SK-N-SH (cell line): ENCODE measurements around the gene CDH13. TPM values are rescaled to one million over a fixed set of nuclear protein-coding genes. Genes with fewer than 3 reads are reported as not detected.

Experiments
- CTCF ChIA-PET: fragments of 300-600, 350-600 bp; formaldehyde crosslinking; extraction: SDS; loops from one replicate; lab custom pipeline; 2021; lab: Yijun Ruan, JAX
- POLR2A ChIA-PET: fragments of 350-600 bp; sonication (Branson Sonifier 250); formaldehyde crosslinking; extraction: SDS; loops from one replicate; lab custom pipeline; 2020; ENCODE audit warnings: antibody characterized with exemption, inconsistent platforms; lab: Yijun Ruan, JAX
- DNase-seq: peaks from one replicate; pipeline ENCODE4 v3.0.0; 2012
- H2AFZ ChIP-seq: fragments of 200-600 bp; sonication (generic); 2 replicates; pipeline ENCODE4 v1.8.1; 2016; ENCODE audit warnings: antibody characterized with exemption, mild to moderate bottlenecking, low read depth
- H3F3A ChIP-seq: fragments of 200-600 bp; sonication (generic); replicated peaks from 2 replicates; pipeline ENCODE3; 2016; ENCODE audit warnings: antibody characterized with exemption, mild to moderate bottlenecking; ENCODE audit not compliant: insufficient read depth
- H3K27ac ChIP-seq, 2 experiments: fragments of 200-500 bp in 1 of 2; fragments of 200-600 bp in 1 of 2; sonication (Bioruptor generic) in 1 of 2; sonication (generic), shearing (Covaris generic) in 1 of 2; 2 replicates each; pipeline versions ENCODE4 v1.5.1 to v1.6.1; 2014 to 2016; ENCODE audit warnings: low read depth in 2 of 2, inconsistent platforms in 1 of 2, low read length in 1 of 2, mild to moderate bottlenecking in 1 of 2, mixed read lengths in 1 of 2
- H3K27me3 ChIP-seq: fragments of 200-600 bp; sonication (generic), shearing (Covaris generic); 2 replicates; pipeline ENCODE4 v1.6.1; 2016; ENCODE audit warnings: mixed run types; ENCODE audit not compliant: insufficient read depth
- H3K36me3 ChIP-seq, 2 experiments: fragments of 200-500 bp in 1 of 2; fragments of 200-600 bp in 1 of 2; sonication (Bioruptor generic) in 1 of 2; sonication (generic) in 1 of 2; replicated peaks in 1 of 2; 2 replicates each; pipeline versions ENCODE3 to v1.5.1; 2014 to 2016; ENCODE audit warnings: low read length in 1 of 2, mild to moderate bottlenecking in 1 of 2; ENCODE audit not compliant: insufficient read depth in 2 of 2, control insufficient read depth in 1 of 2
- H3K4me1 ChIP-seq, 2 experiments: fragments of 200-500 bp in 1 of 2; fragments of 200-600 bp in 1 of 2; sonication (Bioruptor generic) in 1 of 2; sonication (generic), shearing (Covaris generic) in 1 of 2; 2 replicates each; pipeline versions ENCODE4 v1.5.1 to v1.6.1; 2014 to 2016; ENCODE audit warnings: low read depth in 1 of 2, low read length in 1 of 2, mixed run types in 1 of 2; ENCODE audit not compliant: insufficient read depth in 2 of 2, control insufficient read depth in 1 of 2
- H3K4me2 ChIP-seq: fragments of 200-600 bp; sonication (generic), shearing (Covaris generic); 2 replicates; pipeline ENCODE4 v1.6.1; 2017; ENCODE audit warnings: mixed run types
- H3K4me3 ChIP-seq, 2 experiments: fragments of 200-500 bp in 1 of 2; fragments of 200-600 bp in 1 of 2; sonication (Bioruptor generic) in 1 of 2; sonication (generic), shearing (Covaris generic) in 1 of 2; 2 replicates each; pipeline versions ENCODE4 v1.5.1 to v1.8.1; 2014 to 2016; ENCODE audit warnings: low read depth in 2 of 2, inconsistent platforms in 1 of 2, low read length in 1 of 2, mild to moderate bottlenecking in 1 of 2, mixed read lengths in 1 of 2, moderate library complexity in 1 of 2
- H3K79me2 ChIP-seq: fragments of 200-600 bp; sonication (generic); 2 replicates; pipeline ENCODE4 v1.8.1; 2017; ENCODE audit warnings: mild to moderate bottlenecking; ENCODE audit not compliant: insufficient read depth
- H3K9ac ChIP-seq: fragments of 200-600 bp; sonication (generic); 2 replicates; pipeline ENCODE4 v1.6.1; 2017; ENCODE audit warnings: mixed run types
- H3K9me2 ChIP-seq: fragments of 200-600 bp; sonication (generic); 2 replicates; pipeline ENCODE4 v1.6.1; 2017; ENCODE audit warnings: mixed run types
- H3K9me3 ChIP-seq: fragments of 200-600 bp; sonication (generic); 2 replicates; pipeline ENCODE4 v1.6.1; 2017; ENCODE audit warnings: mixed run types, mild to moderate bottlenecking, moderate library complexity
- H4K20me1 ChIP-seq: fragments of 200-600 bp; sonication (generic); 2 replicates; pipeline ENCODE4 v1.6.1; 2017; ENCODE audit warnings: mild to moderate bottlenecking, mixed run types; ENCODE audit not compliant: insufficient read depth
- EZH2phosphoT487 ChIP-seq: fragments of 200-600 bp; sonication (generic); IDR thresholded peaks from 2 replicates; pipeline ENCODE4 v1.6.1; 2017; ENCODE audit warnings: low read depth, mixed run types, mild to moderate bottlenecking, antibody characterized with exemption, moderate library complexity, borderline replicate concordance
- FOXJ3 ChIP-seq: sonication (generic); formaldehyde crosslinking; IDR thresholded peaks from 2 replicates; pipeline ENCODE4 v1.5.1; 2020; ENCODE audit warnings: mild to moderate bottlenecking, missing genetic modification reagents
- FOXM1 ChIP-seq: IDR thresholded peaks from 2 replicates; pipeline ENCODE4 v1.4.0; 2012; ENCODE audit warnings: low read depth, mild to moderate bottlenecking
- GABPA ChIP-seq: IDR thresholded peaks from 2 replicates; pipeline ENCODE4 v1.4.0; 2012; ENCODE audit warnings: low read depth, mild to moderate bottlenecking
- IRF3 ChIP-seq: fragments of 150-350 bp; IDR thresholded peaks from 2 replicates; pipeline ENCODE4 v1.6.1; 2016; ENCODE audit warnings: mild to moderate bottlenecking, low read depth, low read length
- JUND ChIP-seq: IDR thresholded peaks from 2 replicates; pipeline ENCODE4 v1.4.0; 2012
- MEF2A ChIP-seq: IDR thresholded peaks from 2 replicates; pipeline ENCODE4 v1.4.0; 2012; ENCODE audit warnings: low read depth, borderline replicate concordance
- MXI1 ChIP-seq: IDR thresholded peaks from 2 replicates; pipeline ENCODE4 v1.6.1; 2012; ENCODE audit warnings: mild to moderate bottlenecking, low read depth, low read length, improper control_type of control experiment
- NFIC ChIP-seq: IDR thresholded peaks from 2 replicates; pipeline ENCODE4 v1.4.0; 2012; ENCODE audit warnings: borderline replicate concordance
- PBX3 ChIP-seq: IDR thresholded peaks from 2 replicates; pipeline ENCODE4; 2012
- POLR2AphosphoS5 ChIP-seq: IDR thresholded peaks from 2 replicates; pipeline ENCODE4 v1.6.1; 2012; ENCODE audit warnings: low read depth, low read length
- RAD21 ChIP-seq: IDR thresholded peaks from 2 replicates; pipeline ENCODE4 v1.6.1; 2012; ENCODE audit warnings: mild to moderate bottlenecking, low read length
- SIN3A ChIP-seq: IDR thresholded peaks from 2 replicates; pipeline ENCODE4 v1.6.1; 2012; ENCODE audit warnings: low read depth, mild to moderate bottlenecking, low read length, moderate library complexity, borderline replicate concordance
- SMC3 ChIP-seq: IDR thresholded peaks from 2 replicates; pipeline ENCODE4 v1.6.1; 2012; ENCODE audit warnings: low read depth, low read length, improper control_type of control experiment
- TCF12 ChIP-seq: IDR thresholded peaks from 2 replicates; pipeline ENCODE4 v1.4.0; 2012
- TEAD4 ChIP-seq: IDR thresholded peaks from 2 replicates; pipeline ENCODE4 v1.4.0; 2012; ENCODE audit warnings: mild to moderate bottlenecking, borderline replicate concordance; ENCODE audit not compliant: insufficient read depth
- YY1 ChIP-seq: IDR thresholded peaks from 2 replicates; pipeline ENCODE4 v1.4.0; 2012; ENCODE audit warnings: low read depth, mild to moderate bottlenecking
- WGBS: methylation state at CpG from one replicate; pipeline ENCODE4 v1.1.6; 2017; ENCODE audit warnings: low lambda C conversion rate; 5-methylcytosine and 5-hydroxymethylcytosine counted together
- polyA plus RNA-seq, 3 experiments: library from polyadenylated mRNA; depleted of rRNA; stranded (reverse); fragments of >200 nt; gene quantifications; 2 replicates each; pipeline ENCODE4 v1.2.3, GENCODE V29; 2012
- TF ChIP-seq, protein P1 (sequence below): IDR thresholded peaks from 2 replicates; pipeline ENCODE4 v1.4.0; 2012; ENCODE audit warnings: low read depth, borderline replicate concordance
- TF ChIP-seq, protein P2 (sequence below): IDR thresholded peaks from 2 replicates; pipeline ENCODE4 v1.4.0; 2012; ENCODE audit warnings: low read depth, borderline replicate concordance
- TF ChIP-seq, protein P3 (sequence below): IDR thresholded peaks from 2 replicates; pipeline ENCODE4 v1.6.1; 2012; ENCODE audit warnings: mild to moderate bottlenecking, low read depth, low read length, moderate library complexity

The CDH13 gene
- polyA plus RNA-seq, 1 of the 3 experiments (the other 2 are of a cell fraction) = 93.0 TPM

DNA sequence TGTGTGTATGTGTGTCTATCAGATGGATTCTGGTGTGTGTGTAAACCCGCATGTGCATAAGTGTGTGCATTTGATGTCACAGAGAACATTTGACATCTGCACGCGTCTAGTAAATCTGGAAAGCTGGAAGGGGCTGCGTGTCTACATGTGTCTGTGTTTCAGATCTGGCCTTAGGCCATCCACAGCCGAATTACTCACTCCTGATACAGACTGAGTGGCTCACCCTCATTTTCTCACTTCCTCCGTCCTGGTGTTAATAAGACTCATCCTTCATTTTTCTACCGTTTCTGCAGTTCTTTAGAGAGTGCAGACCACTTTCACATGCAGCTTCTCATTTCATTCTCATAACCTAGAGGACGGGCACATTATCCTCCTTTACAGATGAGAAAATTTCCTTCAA lies 491.6 kb downstream of the CDH13 start:
- no peak overlapping the region for H2AFZ ChIP-seq
- no peak overlapping the region for H3K4me2 ChIP-seq
- H4K20me1 ChIP-seq = no peaks in the 10 kb centered on the region
- peaks cover 3% of the 10 kb centered on the region for H3F3A ChIP-seq
- TF ChIP-seq FOXJ3 (CRISPR knock-in tag) (no peak), FOXM1 (no peak), JUND (no peak), GABPA (no peak), PBX3 (no peak), EZH2phosphoT487 (no peak), SMC3 (no peak), TCF12 (no peak), YY1 (no peak), MEF2A (no peak), TEAD4 (no peak), MXI1 (no peak), SIN3A (no peak), NFIC (no peak), RAD21 (no peak), IRF3 (no peak), POLR2AphosphoS5 (no peak)
- TF ChIP-seq, protein P1, sequence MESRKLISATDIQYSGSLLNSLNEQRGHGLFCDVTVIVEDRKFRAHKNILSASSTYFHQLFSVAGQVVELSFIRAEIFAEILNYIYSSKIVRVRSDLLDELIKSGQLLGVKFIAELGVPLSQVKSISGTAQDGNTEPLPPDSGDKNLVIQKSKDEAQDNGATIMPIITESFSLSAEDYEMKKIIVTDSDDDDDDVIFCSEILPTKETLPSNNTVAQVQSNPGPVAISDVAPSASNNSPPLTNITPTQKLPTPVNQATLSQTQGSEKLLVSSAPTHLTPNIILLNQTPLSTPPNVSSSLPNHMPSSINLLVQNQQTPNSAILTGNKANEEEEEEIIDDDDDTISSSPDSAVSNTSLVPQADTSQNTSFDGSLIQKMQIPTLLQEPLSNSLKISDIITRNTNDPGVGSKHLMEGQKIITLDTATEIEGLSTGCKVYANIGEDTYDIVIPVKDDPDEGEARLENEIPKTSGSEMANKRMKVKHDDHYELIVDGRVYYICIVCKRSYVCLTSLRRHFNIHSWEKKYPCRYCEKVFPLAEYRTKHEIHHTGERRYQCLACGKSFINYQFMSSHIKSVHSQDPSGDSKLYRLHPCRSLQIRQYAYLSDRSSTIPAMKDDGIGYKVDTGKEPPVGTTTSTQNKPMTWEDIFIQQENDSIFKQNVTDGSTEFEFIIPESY = no peak
- TF ChIP-seq, protein P2, sequence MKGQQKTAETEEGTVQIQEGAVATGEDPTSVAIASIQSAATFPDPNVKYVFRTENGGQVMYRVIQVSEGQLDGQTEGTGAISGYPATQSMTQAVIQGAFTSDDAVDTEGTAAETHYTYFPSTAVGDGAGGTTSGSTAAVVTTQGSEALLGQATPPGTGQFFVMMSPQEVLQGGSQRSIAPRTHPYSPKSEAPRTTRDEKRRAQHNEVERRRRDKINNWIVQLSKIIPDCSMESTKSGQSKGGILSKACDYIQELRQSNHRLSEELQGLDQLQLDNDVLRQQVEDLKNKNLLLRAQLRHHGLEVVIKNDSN = no peak
- TF ChIP-seq, protein P3, sequence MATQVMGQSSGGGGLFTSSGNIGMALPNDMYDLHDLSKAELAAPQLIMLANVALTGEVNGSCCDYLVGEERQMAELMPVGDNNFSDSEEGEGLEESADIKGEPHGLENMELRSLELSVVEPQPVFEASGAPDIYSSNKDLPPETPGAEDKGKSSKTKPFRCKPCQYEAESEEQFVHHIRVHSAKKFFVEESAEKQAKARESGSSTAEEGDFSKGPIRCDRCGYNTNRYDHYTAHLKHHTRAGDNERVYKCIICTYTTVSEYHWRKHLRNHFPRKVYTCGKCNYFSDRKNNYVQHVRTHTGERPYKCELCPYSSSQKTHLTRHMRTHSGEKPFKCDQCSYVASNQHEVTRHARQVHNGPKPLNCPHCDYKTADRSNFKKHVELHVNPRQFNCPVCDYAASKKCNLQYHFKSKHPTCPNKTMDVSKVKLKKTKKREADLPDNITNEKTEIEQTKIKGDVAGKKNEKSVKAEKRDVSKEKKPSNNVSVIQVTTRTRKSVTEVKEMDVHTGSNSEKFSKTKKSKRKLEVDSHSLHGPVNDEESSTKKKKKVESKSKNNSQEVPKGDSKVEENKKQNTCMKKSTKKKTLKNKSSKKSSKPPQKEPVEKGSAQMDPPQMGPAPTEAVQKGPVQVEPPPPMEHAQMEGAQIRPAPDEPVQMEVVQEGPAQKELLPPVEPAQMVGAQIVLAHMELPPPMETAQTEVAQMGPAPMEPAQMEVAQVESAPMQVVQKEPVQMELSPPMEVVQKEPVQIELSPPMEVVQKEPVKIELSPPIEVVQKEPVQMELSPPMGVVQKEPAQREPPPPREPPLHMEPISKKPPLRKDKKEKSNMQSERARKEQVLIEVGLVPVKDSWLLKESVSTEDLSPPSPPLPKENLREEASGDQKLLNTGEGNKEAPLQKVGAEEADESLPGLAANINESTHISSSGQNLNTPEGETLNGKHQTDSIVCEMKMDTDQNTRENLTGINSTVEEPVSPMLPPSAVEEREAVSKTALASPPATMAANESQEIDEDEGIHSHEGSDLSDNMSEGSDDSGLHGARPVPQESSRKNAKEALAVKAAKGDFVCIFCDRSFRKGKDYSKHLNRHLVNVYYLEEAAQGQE = no peak
- ChIA-PET POLR2A (no interaction called here), CTCF (no interaction called here)
- H3K36me3 ChIP-seq = no peaks in the 10 kb centered on the region
- H3K4me3 ChIP-seq = no peak overlapping the region
- H3K4me1 ChIP-seq = no peaks in the 10 kb centered on the region
- no peaks in the 10 kb centered on the region for H3K79me2 ChIP-seq
- H3K27ac ChIP-seq = no peak overlapping the region
- no peaks in the 10 kb centered on the region for H3K27me3 ChIP-seq
- H3K9me3 ChIP-seq = no peaks in the 10 kb centered on the region
- no peaks in the 10 kb centered on the region for H3K9me2 ChIP-seq
- H3K9ac ChIP-seq = no peak overlapping the region
- no peak for DNase-seq
- 23% methylated on average over 8 of the region's 8 CpGs for WGBS
